Chondrocyte (in vitro differentiated cells): ENCODE measurements around the gene KICS2. TPM values are rescaled to one million over a fixed set of nuclear protein-coding genes. Genes with fewer than 3 reads are reported as not detected.

Experiments used
- DNase-seq: peaks from one replicate; pipeline ENCODE4 v3.0.0; 2021; ENCODE audit warnings: mixed read lengths, low spot score
- H3K27ac Mint-ChIP-seq: one replicate; pipeline ENCODE4 v1.8.0; 2021; ENCODE audit warnings: mild to moderate bottlenecking, moderate library complexity, mixed read lengths; ENCODE audit not compliant: unreplicated experiment
- H3K27me3 Mint-ChIP-seq: 2 replicates; pipeline ENCODE4 v1.8.0; 2021; ENCODE audit warnings: low read depth, mixed read lengths
- H3K36me3 Mint-ChIP-seq: 2 replicates; pipeline ENCODE4 v1.8.0; 2021; ENCODE audit warnings: low read depth, mixed read lengths
- H3K4me1 Mint-ChIP-seq: 2 replicates; pipeline ENCODE4 v1.8.0; 2021; ENCODE audit warnings: low read depth, mild to moderate bottlenecking, mixed read lengths
- H3K4me3 Mint-ChIP-seq: one replicate; pipeline ENCODE4 v1.8.0; 2021; ENCODE audit warnings: mild to moderate bottlenecking, moderate library complexity, mixed read lengths; ENCODE audit not compliant: unreplicated experiment
- H3K9me3 Mint-ChIP-seq: 2 replicates; pipeline ENCODE4 v1.8.0; 2021; ENCODE audit warnings: low read depth, mixed read lengths
- CTCF ChIP-seq: fragments of 200-600 bp; sonication (generic); IDR thresholded peaks from 2 replicates; pipeline ENCODE4 v1.5.0; 2021; ENCODE audit warnings: antibody characterized with exemption, mild to moderate bottlenecking, moderate library complexity
- total RNA-seq: library from RNA; stranded (reverse); gene quantifications from 3 replicates; pipeline ENCODE4 v1.2.1, GENCODE V29; 2021

KICS2 gene
- total RNA-seq, 1 donor from 2014 or later = 3.1 TPM

DNA sequence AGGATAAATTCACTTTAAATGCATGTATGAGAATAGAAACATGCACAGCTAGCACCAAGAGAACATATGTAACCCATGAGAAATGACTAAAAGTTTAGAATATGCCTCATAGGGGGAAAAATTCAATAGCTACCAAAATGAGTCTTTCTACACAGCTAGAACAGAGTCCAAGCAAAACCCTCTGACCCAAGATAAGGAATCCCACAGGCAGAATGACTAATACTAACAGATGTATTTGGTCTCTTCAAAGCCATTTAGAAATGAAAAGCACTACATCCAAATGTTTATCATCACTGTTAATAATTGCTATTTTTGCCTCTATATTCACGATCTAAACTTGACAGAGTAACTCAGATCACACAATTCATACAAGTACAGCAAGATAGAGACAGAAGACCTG, 44.0 kb downstream of the KICS2 start:
- TF ChIP-seq CTCF = no peak
- Mint-ChIP-seq H3K9me3 (no peaks in the 10 kb centered on the region), H3K27ac (peak overlapping the region; percentile 4), H3K27me3 (no peaks in the 10 kb centered on the region), H3K4me1 (peaks cover 50% of the 10 kb centered on the region), H3K4me3 (no peak overlapping the region), H3K36me3 (no peaks in the 10 kb centered on the region)
- DNase-seq = no peak

GRCh38 chr12:64177001-64177400, 45.1 kb downstream of the KICS2 start:
- no peak for TF ChIP-seq CTCF
- Mint-ChIP-seq H3K27me3 (no peaks in the 10 kb centered on the region), H3K36me3 (no peaks in the 10 kb centered on the region), H3K9me3 (no peaks in the 10 kb centered on the region), H3K4me1 (peaks cover 40% of the 10 kb centered on the region), H3K27ac (peak overlapping the region; percentile 37), H3K4me3 (no peak overlapping the region)
- no peak for DNase-seq

DNA sequence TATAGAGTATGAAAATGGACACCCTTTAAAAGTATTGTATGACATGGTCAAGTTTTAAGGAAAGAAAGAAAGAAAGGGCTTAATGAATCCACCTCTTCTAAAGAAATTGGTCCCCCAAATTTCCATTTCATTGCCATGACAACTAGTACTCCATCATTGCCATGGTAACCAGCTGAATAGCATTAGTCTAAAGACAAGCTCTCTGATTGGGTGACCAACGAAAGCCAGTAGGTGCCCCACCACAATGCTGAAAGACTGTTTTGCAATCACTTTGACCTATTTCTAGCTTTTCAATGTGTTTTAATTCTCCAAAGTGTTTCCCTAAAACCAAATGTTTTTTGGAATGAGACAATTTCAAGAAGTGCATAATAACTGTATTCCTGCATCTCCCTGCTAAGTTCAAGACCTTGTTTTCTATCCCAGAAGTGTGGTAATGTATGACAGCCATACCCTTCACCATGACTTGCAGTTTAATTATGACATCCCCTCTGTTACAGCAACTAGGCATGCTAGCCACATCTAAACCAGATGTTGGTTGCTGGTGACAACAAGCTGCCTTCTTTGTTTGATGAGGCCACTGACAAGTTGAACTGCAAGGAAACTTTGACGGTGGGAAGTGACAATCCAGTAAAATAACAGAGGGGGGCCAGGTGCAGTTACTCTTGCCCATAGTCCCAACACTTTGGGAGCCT, 46.7 kb downstream of the KICS2 start:
- no peaks in the 10 kb centered on the region for H3K27me3 Mint-ChIP-seq
- H3K4me3 Mint-ChIP-seq = no peak overlapping the region
- H3K9me3 Mint-ChIP-seq = no peaks in the 10 kb centered on the region
- no peak for TF ChIP-seq CTCF
- no peak for DNase-seq
- no peaks in the 10 kb centered on the region for H3K36me3 Mint-ChIP-seq
- no peak overlapping the region for H3K27ac Mint-ChIP-seq
- peaks cover 39% of the 10 kb centered on the region for H3K4me1 Mint-ChIP-seq

DNA sequence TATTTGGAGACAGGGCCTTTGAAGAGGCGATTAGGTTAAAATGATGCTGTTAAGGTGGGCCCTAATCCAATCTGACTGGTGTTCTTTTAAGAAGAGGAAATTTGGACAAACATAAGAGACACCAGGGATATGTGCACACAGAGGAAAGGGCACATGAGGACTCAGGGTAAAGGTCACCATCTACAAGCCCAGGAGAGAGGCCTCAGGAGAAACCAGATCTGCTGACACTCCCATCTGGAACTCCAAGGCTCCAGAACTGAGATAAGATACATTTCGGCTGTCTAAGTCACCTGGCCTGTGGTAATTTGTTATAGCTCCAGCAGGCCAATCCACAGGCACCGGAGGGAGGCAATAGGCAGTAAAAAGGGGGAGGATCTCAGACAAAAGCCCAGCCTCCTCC, 48.6 kb downstream of the KICS2 start:
- no peaks in the 10 kb centered on the region for H3K9me3 Mint-ChIP-seq
- TF ChIP-seq CTCF = no peak
- H3K4me1 Mint-ChIP-seq = peaks cover 42% of the 10 kb centered on the region
- H3K27me3 Mint-ChIP-seq = no peaks in the 10 kb centered on the region
- DNase-seq = no peak
- H3K36me3 Mint-ChIP-seq = no peaks in the 10 kb centered on the region
- no peak overlapping the region for H3K4me3 Mint-ChIP-seq
- no peak overlapping the region for H3K27ac Mint-ChIP-seq

Other genes starting within 250 kb of the KICS2 start
- gene C12orf56, start 168.5 kb upstream of the KICS2 start, total RNA-seq = 0.10 to 0.38 TPM in 2 of 3 replicates, not detected in the other
- gene XPOT, start 182.1 kb upstream of the KICS2 start, total RNA-seq = 94.2 to 213 TPM (median 193 TPM) in 3 replicates
- 13.8 to 20.5 TPM (median 15.0 TPM) in 3 replicates for gene TBK1, start 229.8 kb upstream of the KICS2 start, total RNA-seq